ENCODE data around the gene JOSD2. TPM values are rescaled to one million over a fixed set of nuclear protein-coding genes. Genes with fewer than 3 reads are reported as not detected.

JOSD2 gene, protein sequence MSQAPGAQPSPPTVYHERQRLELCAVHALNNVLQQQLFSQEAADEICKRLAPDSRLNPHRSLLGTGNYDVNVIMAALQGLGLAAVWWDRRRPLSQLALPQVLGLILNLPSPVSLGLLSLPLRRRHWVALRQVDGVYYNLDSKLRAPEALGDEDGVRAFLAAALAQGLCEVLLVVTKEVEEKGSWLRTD
- total RNA-seq: 46.0 and 67.9 TPM in 2 replicates

DNA sequence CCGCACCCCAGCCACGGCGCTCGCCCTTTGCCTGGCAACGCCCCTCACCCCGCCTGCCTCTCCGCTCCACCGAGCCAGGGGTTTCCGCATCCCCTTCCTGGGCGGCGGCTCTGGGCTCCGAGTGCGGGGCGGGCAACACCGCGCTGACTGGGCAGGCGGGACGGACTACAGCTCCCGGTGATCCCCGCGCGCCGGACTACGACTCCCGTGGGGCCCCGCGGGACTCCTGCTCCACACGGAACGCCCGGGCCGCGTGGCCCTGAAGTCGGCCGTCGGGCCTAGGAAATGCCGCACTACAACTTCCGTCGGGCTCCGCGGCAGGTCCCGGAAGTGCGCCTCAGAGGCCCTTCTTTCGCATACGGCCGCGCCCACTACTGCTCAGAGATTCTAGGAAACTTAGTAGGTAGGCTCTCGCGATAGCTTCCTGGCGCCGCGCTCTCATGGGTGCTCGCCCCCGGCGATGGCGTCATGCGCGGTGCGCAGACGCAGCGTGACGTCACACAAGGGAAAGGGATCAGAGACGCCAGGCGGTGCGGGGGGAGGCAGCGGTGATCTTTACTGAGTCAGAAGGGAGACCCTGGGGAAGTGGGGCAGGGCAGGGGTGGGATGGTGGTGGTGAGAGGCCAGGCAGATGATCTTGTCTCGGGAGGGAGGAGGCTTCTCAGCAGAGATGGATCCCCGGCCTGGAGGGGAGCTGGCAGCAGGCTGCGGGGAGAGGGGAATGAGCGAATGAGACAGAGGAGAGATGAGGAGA lies at the start of gene JOSD2:
TSS of gene JOSD2 (minus strand) at position 123 of the 754 bp plus-strand sequence. CDS start 760 bp downstream, outside the sequence.

DNA sequence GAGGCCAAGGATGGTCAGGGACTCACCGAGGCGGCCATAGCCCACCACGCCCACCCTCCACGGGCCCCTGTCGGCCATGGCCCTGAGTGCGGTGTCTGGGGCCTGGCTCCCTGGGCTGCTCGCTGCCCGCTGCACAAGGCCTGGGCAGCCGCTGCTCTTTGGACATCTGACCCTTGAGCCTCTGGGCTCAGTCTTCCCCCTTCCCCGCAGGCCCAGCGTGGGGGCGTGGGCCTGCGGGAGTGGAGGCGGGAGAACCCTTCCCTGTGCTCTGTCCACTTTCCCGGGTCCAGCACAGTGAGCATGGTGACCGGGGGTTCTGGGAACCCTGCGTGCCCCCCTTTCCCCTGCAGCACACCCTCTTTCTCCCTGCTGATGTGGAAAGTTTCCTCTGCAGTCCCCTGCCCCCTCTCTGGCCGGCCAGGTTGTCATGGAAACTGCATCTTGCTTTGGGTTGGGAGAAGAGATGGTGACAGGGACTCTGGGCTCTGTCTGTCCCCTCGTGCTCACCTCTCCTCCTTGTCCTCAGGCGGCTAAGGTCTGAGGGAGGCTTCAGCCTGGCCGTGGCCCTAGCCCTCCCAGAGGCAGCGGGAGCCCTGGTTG lies 2.9 kb upstream of the JOSD2 start, which contains the start of gene ASPDH:
TSS of gene ASPDH (minus strand) at position 168 of the 600 bp plus-strand sequence. CDS start at position 78, 90 bp downstream.

DNA sequence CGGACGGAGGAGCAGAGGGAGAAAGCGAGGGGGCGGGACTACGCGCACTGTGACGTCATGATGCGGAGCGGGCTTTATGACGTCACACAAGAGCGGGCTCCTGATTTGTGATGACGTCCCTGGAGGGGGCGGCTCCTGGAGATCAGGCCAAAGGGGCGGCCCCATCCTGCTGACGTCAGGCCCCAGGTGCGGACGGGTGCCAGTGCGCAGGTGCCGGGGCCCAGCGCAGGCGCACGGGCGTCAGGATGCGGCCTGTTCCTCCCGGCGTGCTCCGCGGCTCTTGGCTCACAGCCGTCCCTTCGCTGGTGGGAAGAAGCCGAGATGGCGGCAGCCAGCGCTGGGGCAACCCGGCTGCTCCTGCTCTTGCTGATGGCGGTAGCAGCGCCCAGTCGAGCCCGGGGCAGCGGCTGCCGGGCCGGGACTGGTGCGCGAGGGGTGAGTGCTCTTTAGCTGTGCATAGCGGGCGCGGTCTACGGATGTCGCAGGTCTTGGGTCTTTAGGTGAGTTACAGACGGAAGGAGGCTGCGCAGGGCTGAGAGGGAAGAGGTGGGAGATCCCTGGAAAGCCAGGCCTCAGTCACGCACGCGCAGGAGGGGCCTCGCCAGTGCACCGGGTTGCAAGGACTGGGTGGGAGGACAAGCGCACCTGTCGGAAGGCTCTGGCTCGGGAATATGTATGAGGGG lies 34.6 kb downstream of the JOSD2 start, which contains the start of the genes EMC10 and GARIN5A:
TSS of gene EMC10 (plus strand) at position 284 of the 683 bp plus-strand sequence. CDS start at position 322, 38 bp downstream.
TSS of gene GARIN5A (minus strand) at position 625 of the 683 bp plus-strand sequence. CDS start at position 165, 460 bp downstream.

Other genes starting within 250 kb of the JOSD2 start
- gene KCNC3, start 181.8 kb downstream of the JOSD2 start, total RNA-seq: 0.16 and 0.90 TPM in 2 replicates
- gene NAPSA, start 145.6 kb downstream of the JOSD2 start, total RNA-seq: 0.16 TPM in 1 of 2 replicates, not detected in the other
- 88.1 and 95.9 TPM in 2 replicates for gene NR1H2, start 134.7 kb downstream of the JOSD2 start, total RNA-seq
- gene POLD1, start 126.8 kb downstream of the JOSD2 start, total RNA-seq: 15.9 and 18.2 TPM in 2 replicates
- not detected in 2 replicates for gene SPIB, start 92.3 kb downstream of the JOSD2 start, total RNA-seq
- not detected in 2 replicates for gene MYBPC2, start 78.3 kb downstream of the JOSD2 start, total RNA-seq
- 110 and 144 TPM in 2 replicates for gene EMC10, start 34.7 kb downstream of the JOSD2 start, total RNA-seq
- gene GARIN5A, start 34.3 kb downstream of the JOSD2 start, total RNA-seq: not detected in 2 replicates
- not detected in 2 replicates for gene ASPDH, start 2.7 kb upstream of the JOSD2 start, total RNA-seq
- under 0.01 and 0.18 TPM in 2 replicates for gene LRRC4B, start 57.2 kb upstream of the JOSD2 start, total RNA-seq
- gene SYT3, start 128.7 kb upstream of the JOSD2 start, total RNA-seq: 0.16 TPM in 1 of 2 replicates, not detected in the other
- gene C19orf81, start 138.3 kb upstream of the JOSD2 start, total RNA-seq: not detected in 2 replicates
- 1.1 and 2.8 TPM in 2 replicates for gene SHANK1, start 208.6 kb upstream of the JOSD2 start, total RNA-seq
- gene CLEC11A, start 212.2 kb upstream of the JOSD2 start, total RNA-seq: 169 and 211 TPM in 2 replicates